Epithelial cell of esophagus (primary cell): ENCODE results near the gene LGALS7B.
"Not testable (repeated sequence)": the region's sequence is repeated elsewhere in the genome, so short reads cannot be mapped to it uniquely, and the experiment has no call there.

Experiments used
- DNase-seq: peaks from one replicate; pipeline ENCODE4 v3.0.0; 2010; ENCODE audit warnings: low read depth
- H3K4me3 ChIP-seq: 2 replicates; pipeline ENCODE4 v1.5.1; 2011; ENCODE audit warnings: mild to moderate bottlenecking, low read length, control low read depth
- TF ChIP-seq, protein P1 (sequence below): IDR thresholded peaks from 2 replicates; pipeline ENCODE4 v1.5.1; 2011; ENCODE audit warnings: low read depth, mild to moderate bottlenecking, low read length, control low read depth, inconsistent platforms; ENCODE audit not compliant: insufficient read depth; ENCODE audit errors: missing control alignments

The LGALS7B gene

GRCh38 chr19:38806371-38806770 lies 17.4 kb downstream of the LGALS7B start:
- no peak for DNase-seq
- H3K4me3 ChIP-seq: no peak overlapping the region
- TF ChIP-seq, protein P1, sequence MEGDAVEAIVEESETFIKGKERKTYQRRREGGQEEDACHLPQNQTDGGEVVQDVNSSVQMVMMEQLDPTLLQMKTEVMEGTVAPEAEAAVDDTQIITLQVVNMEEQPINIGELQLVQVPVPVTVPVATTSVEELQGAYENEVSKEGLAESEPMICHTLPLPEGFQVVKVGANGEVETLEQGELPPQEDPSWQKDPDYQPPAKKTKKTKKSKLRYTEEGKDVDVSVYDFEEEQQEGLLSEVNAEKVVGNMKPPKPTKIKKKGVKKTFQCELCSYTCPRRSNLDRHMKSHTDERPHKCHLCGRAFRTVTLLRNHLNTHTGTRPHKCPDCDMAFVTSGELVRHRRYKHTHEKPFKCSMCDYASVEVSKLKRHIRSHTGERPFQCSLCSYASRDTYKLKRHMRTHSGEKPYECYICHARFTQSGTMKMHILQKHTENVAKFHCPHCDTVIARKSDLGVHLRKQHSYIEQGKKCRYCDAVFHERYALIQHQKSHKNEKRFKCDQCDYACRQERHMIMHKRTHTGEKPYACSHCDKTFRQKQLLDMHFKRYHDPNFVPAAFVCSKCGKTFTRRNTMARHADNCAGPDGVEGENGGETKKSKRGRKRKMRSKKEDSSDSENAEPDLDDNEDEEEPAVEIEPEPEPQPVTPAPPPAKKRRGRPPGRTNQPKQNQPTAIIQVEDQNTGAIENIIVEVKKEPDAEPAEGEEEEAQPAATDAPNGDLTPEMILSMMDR: no peak

DNA sequence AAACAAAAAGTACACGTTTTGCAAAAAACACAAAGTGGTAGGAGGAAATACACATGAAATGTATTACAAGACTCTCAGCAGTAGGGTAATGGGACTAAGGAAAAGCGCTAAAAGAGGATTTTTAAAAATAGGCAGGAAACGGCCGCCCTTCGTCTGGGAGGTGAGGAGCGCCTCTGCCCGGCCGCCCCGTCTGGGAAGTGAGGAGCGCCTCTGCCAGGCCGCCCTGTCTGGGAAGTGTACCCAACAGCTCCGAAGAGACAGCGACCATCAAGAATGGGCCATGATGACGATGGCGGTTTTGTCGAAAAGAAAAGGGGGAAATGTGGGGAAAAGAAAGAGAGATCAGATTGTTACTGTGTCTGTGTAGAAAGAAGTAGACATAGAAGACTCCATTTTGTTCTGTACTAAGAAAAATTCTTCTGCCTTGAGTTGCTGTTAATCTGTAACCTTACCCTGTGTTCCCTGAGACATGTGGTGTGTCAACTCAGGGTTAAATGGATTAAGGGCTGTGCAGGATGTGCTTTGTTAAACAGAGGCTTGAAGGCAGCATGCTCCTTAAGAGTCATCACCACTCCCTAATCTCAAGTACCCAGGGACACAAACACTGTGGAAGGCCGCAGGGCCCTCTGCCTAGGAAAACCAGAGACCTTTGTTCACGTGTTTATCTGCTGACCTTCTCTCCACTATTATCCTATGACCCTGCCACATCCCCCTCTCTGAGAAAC lies 18.5 kb downstream of the LGALS7B start:
- peak; percentile 54 for DNase-seq
- H3K4me3 ChIP-seq: not testable (repeated sequence)

DNA sequence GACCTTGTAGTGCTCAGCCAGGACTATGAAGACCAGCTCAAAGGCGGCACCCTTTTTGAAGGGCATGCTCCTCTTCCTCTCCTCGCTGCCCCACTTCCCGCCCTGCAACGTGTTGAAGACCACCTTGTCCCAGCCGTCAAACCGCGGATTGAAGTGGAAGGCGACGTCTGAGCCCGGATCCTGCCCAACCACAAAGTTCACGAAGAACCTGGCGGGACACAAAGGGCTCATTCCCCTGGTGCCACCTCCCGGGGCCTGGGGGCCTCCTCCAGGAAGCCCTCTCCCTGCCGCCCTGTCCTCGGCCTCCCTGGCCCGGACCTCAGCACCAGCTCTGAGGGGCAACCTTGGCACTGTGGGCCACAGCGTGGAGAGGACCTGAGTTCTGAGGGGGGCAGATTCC lies 19.7 kb downstream of the LGALS7B start:
- no peak overlapping the region for H3K4me3 ChIP-seq
- no peak for DNase-seq
- TF ChIP-seq, protein P1: no peak

- no peak overlapping the region for H3K4me3 ChIP-seq
- DNase-seq: no peak
- TF ChIP-seq, protein P1: no peak
These were observed 20.7 kb downstream of the LGALS7B start for GRCh38 chr19:38809592-38810252.

GRCh38 chr19:38812009-38812840 lies 23.2 kb downstream of the LGALS7B start:
- no peak overlapping the region for H3K4me3 ChIP-seq
- no peak for DNase-seq
- TF ChIP-seq, protein P1: no peak

GRCh38 chr19:38812841-38813320 lies 23.9 kb downstream of the LGALS7B start, which contains the start of gene LGALS4:
Gene LGALS4, minus strand, starts transcription at chr19:38812945. Its CDS starts 59 bp downstream, at chr19:38812886.
- TF ChIP-seq, protein P1: no peak
- DNase-seq: no peak
- no peak within 1 kb of the TSS for H3K4me3 ChIP-seq

DNA sequence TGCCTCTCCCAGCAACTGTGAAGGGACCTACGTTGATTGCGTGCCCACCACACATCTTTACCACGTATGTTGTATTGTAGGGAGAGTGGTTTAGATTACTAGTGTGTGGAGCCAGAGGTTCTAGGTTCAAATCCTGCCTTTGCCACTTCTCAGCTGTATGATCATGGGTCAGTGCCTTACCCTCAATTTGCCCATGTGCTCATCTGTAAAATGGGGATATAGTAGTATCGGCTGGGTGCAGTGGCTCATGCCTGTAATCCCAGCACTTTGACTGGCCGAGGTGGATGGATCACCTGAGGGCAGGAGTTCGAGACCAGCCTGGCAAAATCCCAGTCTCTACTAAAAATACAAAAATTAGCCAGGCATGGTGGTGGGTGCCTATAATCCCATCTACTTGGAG lies 24.3 kb downstream of the LGALS7B start:
- TF ChIP-seq, protein P1: no peak
- no peak for DNase-seq
- H3K4me3 ChIP-seq: no peak overlapping the region

- H3K4me3 ChIP-seq, DNase-seq: not testable (repeated sequence)
These were observed 24.9 kb downstream of the LGALS7B start for GRCh38 chr19:38813932-38814331.
